Hepatic stellate cell (primary cell): ENCODE data around the gene APOL3.
"Not testable (repeated sequence)": the region's sequence is repeated elsewhere in the genome, so short reads cannot be mapped to it uniquely, and the experiment has no call there.

Experiments
- DNase-seq: peaks from one replicate; pipeline ENCODE4 v3.0.0; 2011; ENCODE audit warnings: low spot score

APOL3 gene

DNA sequence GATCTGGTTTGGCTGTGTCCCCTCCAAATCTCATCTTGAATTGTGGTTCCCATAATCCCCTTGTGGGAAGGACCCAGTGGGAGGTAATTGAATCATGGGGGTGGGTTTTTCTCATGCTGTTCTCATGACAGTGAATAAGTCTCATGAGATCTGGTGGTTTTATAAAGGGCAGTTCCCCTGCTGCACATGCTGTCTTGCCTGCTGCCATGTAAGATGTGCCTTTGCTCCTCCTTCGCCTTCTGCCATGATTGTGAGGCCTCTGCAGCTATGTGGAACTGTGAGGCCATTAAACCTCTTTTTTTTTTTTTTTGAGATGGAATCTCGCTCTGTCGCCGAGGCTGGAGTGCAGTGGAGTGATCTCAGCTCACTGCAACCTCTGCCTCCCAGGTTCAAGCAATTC, 59.6 kb downstream of the APOL3 start:
- not testable (repeated sequence) for DNase-seq

DNA sequence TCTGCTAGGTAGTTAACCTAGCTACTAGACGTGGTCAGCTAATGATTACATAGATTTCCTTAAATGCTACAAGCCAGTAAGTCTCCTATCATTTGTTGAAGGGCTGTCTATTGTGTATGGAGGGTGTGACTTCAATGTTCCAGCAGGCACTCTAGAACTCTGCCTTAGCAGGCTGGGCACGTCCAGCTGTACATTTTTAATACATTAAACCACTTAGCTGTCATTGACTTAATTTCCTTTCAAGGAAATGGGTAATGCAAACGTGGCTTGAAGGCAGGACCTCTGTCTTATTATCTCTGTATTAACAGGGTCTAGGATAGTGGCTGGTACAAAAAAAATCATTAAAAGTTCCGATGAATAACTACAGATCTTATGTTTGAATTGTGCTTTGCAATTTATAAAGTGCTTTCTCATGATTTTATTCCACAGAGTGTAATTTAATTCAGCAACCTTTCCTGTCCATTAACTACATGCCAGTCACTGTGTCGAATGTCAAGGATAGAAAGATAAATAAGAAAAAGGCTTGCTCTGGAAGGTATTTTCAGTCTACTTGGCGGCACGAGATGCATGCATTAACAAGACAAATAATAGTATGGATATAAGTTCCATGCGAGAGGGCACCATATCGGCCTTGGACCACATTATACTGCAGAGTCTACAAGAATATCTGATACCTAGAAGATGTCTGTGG, 60.3 kb downstream of the APOL3 start:
- no peak for DNase-seq

DNA sequence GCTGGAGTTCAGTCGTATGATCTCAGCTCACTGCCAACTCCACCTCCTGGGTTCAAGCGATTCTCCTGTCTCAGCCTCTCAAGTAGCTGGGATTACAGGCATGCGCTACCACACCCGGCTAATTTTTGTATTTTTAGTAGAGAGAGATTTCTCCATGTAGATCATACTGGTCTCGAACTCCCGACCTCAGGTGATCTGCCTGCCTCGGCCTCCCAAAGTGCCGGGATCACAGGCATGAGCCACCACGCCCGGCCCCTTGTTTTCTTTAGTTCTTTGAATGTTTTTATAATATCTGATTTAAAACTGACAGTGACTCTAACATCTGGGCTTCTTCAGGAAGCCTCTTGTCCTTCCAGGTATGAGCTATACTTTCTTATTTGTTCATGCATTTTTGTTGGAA, 61.0 kb downstream of the APOL3 start:
- not testable (repeated sequence) for DNase-seq

DNA sequence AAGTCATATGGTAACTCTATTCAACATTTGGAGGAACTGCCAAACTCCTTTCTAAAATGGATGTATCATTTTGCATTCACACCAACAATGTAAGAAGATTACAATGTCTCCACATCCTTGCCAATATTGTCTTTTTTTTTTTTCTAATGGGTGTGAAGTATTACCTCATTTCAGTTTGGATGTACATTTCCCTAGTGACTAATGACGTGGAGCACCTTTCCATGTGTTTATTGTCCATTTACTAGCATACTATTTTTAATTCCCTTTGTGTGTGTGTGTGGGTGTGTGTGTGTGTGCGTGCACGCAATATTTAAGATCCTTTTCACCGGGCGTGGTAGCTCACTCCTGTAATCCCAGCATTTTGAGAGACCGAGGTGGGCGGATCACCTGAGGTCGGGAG, 62.7 kb downstream of the APOL3 start:
- no peak for DNase-seq

GRCh38 chr22:36090772-36091171, 69.8 kb downstream of the APOL3 start:
- DNase-seq, result not testable (repeated sequence)
